Keratinocyte (primary cell): ENCODE data around the gene OPRD1. TPM values are rescaled to one million over a fixed set of nuclear protein-coding genes. Genes with fewer than 3 reads are reported as not detected.

ENCODE experiments used
- DNase-seq: peaks from one replicate; pipeline ENCODE4 v3.0.0-alpha.2; 2011; ENCODE audit warnings: low read depth, missing footprints, low spot score
- FAIRE-seq: peaks from 2 replicates; lab custom pipeline; 2011; peaks lifted over from hg19 to GRCh38; lab: Jason Lieb, UNC
- H2AFZ ChIP-seq: 2 replicates; pipeline ENCODE4 v1.6.0; 2012; ENCODE audit warnings: low read length, control low read depth, inconsistent platforms; ENCODE audit not compliant: control insufficient read depth
- H3K27ac ChIP-seq: 2 replicates; pipeline ENCODE4 v1.5.1; 2011; ENCODE audit warnings: low read length; ENCODE audit not compliant: control insufficient read depth, insufficient read depth
- H3K27me3 ChIP-seq: 3 replicates; pipeline ENCODE4 v1.6.0; 2011; ENCODE audit warnings: low read length; ENCODE audit not compliant: control insufficient read depth, insufficient read depth; ENCODE audit errors: extremely low read depth
- H3K36me3 ChIP-seq, 2 experiments: 2 replicates in 1 of 2; 3 replicates in 1 of 2; pipeline ENCODE4 v1.5.1; 2011; ENCODE audit warnings: low read length in 2 of 2, mild to moderate bottlenecking in 1 of 2; ENCODE audit not compliant: control insufficient read depth in 2 of 2, insufficient read depth in 2 of 2; ENCODE audit errors: extremely low read depth in 1 of 2
- H3K4me1 ChIP-seq: 3 replicates; pipeline ENCODE4 v1.5.1; 2011; ENCODE audit warnings: low read length; ENCODE audit not compliant: control insufficient read depth, insufficient read depth; ENCODE audit errors: extremely low read depth
- H3K4me2 ChIP-seq: 3 replicates; pipeline ENCODE4 v1.6.0; 2011; ENCODE audit warnings: low read depth, low read length; ENCODE audit not compliant: control insufficient read depth, insufficient read depth; ENCODE audit errors: extremely low read depth
- H3K4me3 ChIP-seq, 3 experiments: fragments of 200-600 bp in 1 of 3; sonication (generic) in 1 of 3; 2 replicates in 2 of 3; 3 replicates in 1 of 3; pipeline ENCODE4 v1.5.1; 2011 to 2016; ENCODE audit warnings: low read length in 3 of 3, mild to moderate bottlenecking in 3 of 3, control low read depth in 2 of 3, inconsistent platforms in 1 of 3, low read depth in 1 of 3, mixed read lengths in 1 of 3, mixed run types in 1 of 3, moderate library complexity in 1 of 3; ENCODE audit not compliant: control insufficient read depth in 2 of 3, insufficient read depth in 2 of 3; ENCODE audit errors: extremely low read depth in 1 of 3
- H3K79me2 ChIP-seq: 2 replicates; pipeline ENCODE4 v1.6.0; 2012; ENCODE audit warnings: low read length; ENCODE audit not compliant: control insufficient read depth, insufficient read depth
- H3K9ac ChIP-seq: 3 replicates; pipeline ENCODE4 v1.6.0; 2011; ENCODE audit warnings: low read length; ENCODE audit not compliant: control insufficient read depth, insufficient read depth; ENCODE audit errors: extremely low read depth
- H3K9me1 ChIP-seq: 3 replicates; pipeline ENCODE4 v1.6.0; 2011; ENCODE audit warnings: low read length; ENCODE audit not compliant: control insufficient read depth, insufficient read depth; ENCODE audit errors: extremely low read depth
- H3K9me3 ChIP-seq: 2 replicates; pipeline ENCODE4 v1.5.1; 2012; ENCODE audit warnings: low read depth, low read length; ENCODE audit not compliant: control insufficient read depth
- H4K20me1 ChIP-seq: 3 replicates; pipeline ENCODE4 v1.6.0; 2011; ENCODE audit warnings: low read length; ENCODE audit not compliant: control insufficient read depth, insufficient read depth; ENCODE audit errors: extremely low read depth
- EZH2 ChIP-seq: IDR thresholded peaks from one replicate; pipeline ENCODE4 v1.6.1; 2012; ENCODE audit warnings: inconsistent platforms, mild to moderate bottlenecking, low read length, moderate library complexity
- dilution Hi-C: fragments of 300-500 bp; cut with MboI; formaldehyde crosslinking; loops from one replicate; pipeline ENCODE4 v1.7.0; 2020; ENCODE audit warnings: low sequenced_read_pairs; ENCODE audit not compliant: extremely low pct_ligation_motif_present
- polyA plus RNA-seq, 5 experiments: library from polyadenylated mRNA; depleted of rRNA in 3 of 5; stranded (reverse) in 3 of 5; stranded (forward) in 1 of 5; unstranded in 1 of 5; fragments of >200 nt; gene quantifications; 1 replicate in 1 of 5; 2 replicates in 3 of 5; 3 replicates in 1 of 5; pipeline versions ENCODE4 v1.2.1 to v1.2.3, GENCODE V29; 2011 to 2012; ENCODE audit warnings: missing spikeins in 2 of 5, low read depth in 1 of 5, low replicate concordance in 1 of 5
- TF ChIP-seq, protein P1 (sequence below), 3 experiments: IDR thresholded peaks in 1 of 3; conservative IDR thresholded peaks in 1 of 3; optimal IDR thresholded peaks in 1 of 3; 2 replicates in 2 of 3; 3 replicates in 1 of 3; pipeline versions ENCODE3 to v1.5.1; 2011; ENCODE audit warnings: low read length in 3 of 3, mild to moderate bottlenecking in 3 of 3, moderate library complexity in 2 of 3, control low read depth in 1 of 3, inconsistent platforms in 1 of 3; ENCODE audit not compliant: insufficient read depth in 2 of 3; ENCODE audit errors: extremely low read depth in 1 of 3

OPRD1 gene
- polyA plus RNA-seq, 1 donor (not counting 4 experiments of a cell fraction or from before 2014, with no cell fraction given) = not detected

DNA sequence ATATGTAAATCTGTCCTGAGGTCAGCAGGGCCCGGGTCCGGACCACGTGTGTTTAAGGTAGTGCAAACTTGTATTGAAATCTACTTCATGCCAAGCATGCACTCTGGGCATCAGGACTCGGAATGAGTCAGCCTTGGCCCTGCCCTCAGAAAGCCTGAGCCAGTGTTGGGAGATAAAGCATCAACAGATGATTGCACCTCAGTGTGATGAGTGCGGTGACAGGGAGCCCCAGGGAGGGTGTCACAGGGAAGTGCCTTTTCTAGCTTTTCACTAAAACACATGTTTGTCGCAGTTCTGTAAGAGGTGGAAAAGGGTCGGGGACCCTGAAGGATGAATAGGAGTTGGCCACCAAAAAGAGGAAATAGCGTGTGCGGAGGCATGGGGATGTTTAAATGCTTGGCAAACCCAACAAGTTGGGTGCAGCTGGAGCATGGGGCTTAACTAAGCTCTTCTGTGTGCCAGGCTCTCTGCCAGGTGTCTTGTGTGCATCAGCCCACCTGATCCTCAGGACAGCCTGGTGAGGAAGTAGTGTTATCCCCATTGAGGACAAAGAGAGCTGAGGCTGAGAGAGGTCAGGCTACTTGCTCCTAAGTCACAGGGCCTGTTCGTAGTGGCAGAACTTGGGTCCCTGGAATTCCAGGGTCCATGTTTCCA is 54.2 kb downstream of the OPRD1 start:
- H3K9me1 ChIP-seq = no peaks in the 10 kb centered on the region
- H3K27ac ChIP-seq = no peak overlapping the region
- H3K9me3 ChIP-seq = no peaks in the 10 kb centered on the region
- dilution Hi-C loops = no loop called here
- FAIRE-seq = no peak
- H3K4me3 ChIP-seq = no peak overlapping the region
- DNase-seq = no peak
- no peak overlapping the region for H2AFZ ChIP-seq
- no peaks in the 10 kb centered on the region for H4K20me1 ChIP-seq
- peaks cover 14% of the 10 kb centered on the region for H3K27me3 ChIP-seq
- no peak overlapping the region for H3K9ac ChIP-seq
- H3K36me3 ChIP-seq = no peaks in the 10 kb centered on the region
- H3K79me2 ChIP-seq = no peaks in the 10 kb centered on the region
- no peak overlapping the region for H3K4me2 ChIP-seq
- TF ChIP-seq, protein P1, sequence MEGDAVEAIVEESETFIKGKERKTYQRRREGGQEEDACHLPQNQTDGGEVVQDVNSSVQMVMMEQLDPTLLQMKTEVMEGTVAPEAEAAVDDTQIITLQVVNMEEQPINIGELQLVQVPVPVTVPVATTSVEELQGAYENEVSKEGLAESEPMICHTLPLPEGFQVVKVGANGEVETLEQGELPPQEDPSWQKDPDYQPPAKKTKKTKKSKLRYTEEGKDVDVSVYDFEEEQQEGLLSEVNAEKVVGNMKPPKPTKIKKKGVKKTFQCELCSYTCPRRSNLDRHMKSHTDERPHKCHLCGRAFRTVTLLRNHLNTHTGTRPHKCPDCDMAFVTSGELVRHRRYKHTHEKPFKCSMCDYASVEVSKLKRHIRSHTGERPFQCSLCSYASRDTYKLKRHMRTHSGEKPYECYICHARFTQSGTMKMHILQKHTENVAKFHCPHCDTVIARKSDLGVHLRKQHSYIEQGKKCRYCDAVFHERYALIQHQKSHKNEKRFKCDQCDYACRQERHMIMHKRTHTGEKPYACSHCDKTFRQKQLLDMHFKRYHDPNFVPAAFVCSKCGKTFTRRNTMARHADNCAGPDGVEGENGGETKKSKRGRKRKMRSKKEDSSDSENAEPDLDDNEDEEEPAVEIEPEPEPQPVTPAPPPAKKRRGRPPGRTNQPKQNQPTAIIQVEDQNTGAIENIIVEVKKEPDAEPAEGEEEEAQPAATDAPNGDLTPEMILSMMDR (optimal IDR thresholded peaks at IDR 0.05 in 1 of 3, IDR thresholded peaks at IDR 0.05 in 1 of 3, conservative IDR thresholded peaks at IDR 0.05 in 1 of 3; ENCODE audit: extremely low read depth in 1 of 3, insufficient read depth in 2 of 3, low read length in 3 of 3) = no peak
- TF ChIP-seq EZH2 = no peak
- H3K4me1 ChIP-seq = no peaks in the 10 kb centered on the region

DNA sequence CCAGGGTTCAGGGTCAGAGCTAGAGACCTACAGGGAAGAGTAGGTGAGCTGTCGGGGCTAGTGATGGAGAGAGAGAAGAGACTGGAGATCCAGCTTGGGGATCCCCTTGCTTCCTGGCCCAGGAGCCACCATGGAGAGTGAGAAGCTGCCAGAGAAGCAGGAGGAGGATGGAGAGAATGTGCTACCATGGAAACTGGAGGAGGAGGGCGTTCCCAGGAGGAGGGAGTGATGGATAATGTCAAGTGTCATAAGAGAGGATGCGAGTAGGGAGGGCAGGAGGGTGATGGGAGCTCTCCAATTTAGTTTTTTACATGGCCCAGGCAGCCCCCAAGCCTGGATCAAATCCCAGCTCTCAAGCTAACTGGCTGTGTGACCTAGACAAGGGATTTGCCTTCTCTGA is 55.9 kb downstream of the OPRD1 start:
- H3K9me3 ChIP-seq = no peaks in the 10 kb centered on the region
- H3K36me3 ChIP-seq = no peaks in the 10 kb centered on the region
- no peak overlapping the region for H3K4me2 ChIP-seq
- H3K4me1 ChIP-seq = no peaks in the 10 kb centered on the region
- H3K27me3 ChIP-seq = peaks cover 14% of the 10 kb centered on the region
- DNase-seq (no peak), FAIRE-seq (no peak)
- no peak for TF ChIP-seq EZH2
- TF ChIP-seq, protein P1 (optimal IDR thresholded peaks at IDR 0.05 in 1 of 3, IDR thresholded peaks at IDR 0.05 in 1 of 3, conservative IDR thresholded peaks at IDR 0.05 in 1 of 3; ENCODE audit: extremely low read depth in 1 of 3, insufficient read depth in 2 of 3, low read length in 3 of 3) = no peak
- H3K9ac ChIP-seq = no peak overlapping the region
- H3K4me3 ChIP-seq = no peak overlapping the region
- H2AFZ ChIP-seq = no peak overlapping the region
- no peak overlapping the region for H3K27ac ChIP-seq
- no peaks in the 10 kb centered on the region for H3K9me1 ChIP-seq
- no peaks in the 10 kb centered on the region for H3K79me2 ChIP-seq
- dilution Hi-C loops = no loop called here
- H4K20me1 ChIP-seq = no peaks in the 10 kb centered on the region
